HPDE6-E6E7 (cell line): ENCODE data around the gene NARF.

Experiments used
- DNase-seq: peaks from one replicate; pipeline ENCODE4 v3.0.0; 2011; ENCODE audit warnings: missing footprints; ENCODE audit errors: extremely low spot score

NARF gene

GRCh38 chr17:82474223-82475010 is 15.9 kb downstream of the NARF start:
- no peak for DNase-seq

GRCh38 chr17:82475458-82475857 is 16.9 kb downstream of the NARF start:
- DNase-seq = no peak

GRCh38 chr17:82477934-82478333 is 19.4 kb downstream of the NARF start:
- no peak for DNase-seq

- no peak for DNase-seq
Measured at GRCh38 chr17:82479602-82480001, 21.1 kb downstream of the NARF start.

GRCh38 chr17:82480318-82480717 is 21.8 kb downstream of the NARF start:
- no peak for DNase-seq

GRCh38 chr17:82483204-82483660 is 24.7 kb downstream of the NARF start:
- DNase-seq = no peak

GRCh38 chr17:82483836-82484235 is 25.3 kb downstream of the NARF start:
- DNase-seq = no peak

GRCh38 chr17:82486231-82487094 is 27.9 kb downstream of the NARF start:
- DNase-seq = no peak

- no peak for DNase-seq
Measured at GRCh38 chr17:82487910-82488309, 29.4 kb downstream of the NARF start.

- DNase-seq = no peak
Measured at GRCh38 chr17:82489117-82489516, 30.6 kb downstream of the NARF start.

GRCh38 chr17:82489851-82490511 is 31.4 kb downstream of the NARF start:
- no peak for DNase-seq

- no peak for DNase-seq
Measured at GRCh38 chr17:82490512-82491195, 32.1 kb downstream of the NARF start.

- no peak for DNase-seq
Measured at GRCh38 chr17:82491196-82491530, 32.6 kb downstream of the NARF start.

- no peak for DNase-seq
Measured at GRCh38 chr17:82491533-82491932, 33.0 kb downstream of the NARF start.

GRCh38 chr17:82492643-82493225 is 34.2 kb downstream of the NARF start:
- DNase-seq = peak; percentile 74

GRCh38 chr17:82493226-82493781 is 34.8 kb downstream of the NARF start:
- peak; percentile 46 for DNase-seq

GRCh38 chr17:82494236-82495055 is 35.9 kb downstream of the NARF start:
- DNase-seq = peak; percentile 82

GRCh38 chr17:82495844-82496528 is 37.4 kb downstream of the NARF start:
- peak; percentile 80 for DNase-seq
